NOMO-1 treated with dmso at 0.1 percent for 144 hours (cell line): ENCODE results near the gene CORIN.
"Not testable (repeated sequence)": the region's sequence is repeated elsewhere in the genome, so short reads cannot be mapped to it uniquely, and the experiment has no call there.

Experiments
- DNase-seq: peaks from one replicate; lab custom pipeline; 2025; ENCODE audit not compliant: unreplicated experiment; lab: John Stamatoyannopoulos, UW

Gene CORIN

DNA sequence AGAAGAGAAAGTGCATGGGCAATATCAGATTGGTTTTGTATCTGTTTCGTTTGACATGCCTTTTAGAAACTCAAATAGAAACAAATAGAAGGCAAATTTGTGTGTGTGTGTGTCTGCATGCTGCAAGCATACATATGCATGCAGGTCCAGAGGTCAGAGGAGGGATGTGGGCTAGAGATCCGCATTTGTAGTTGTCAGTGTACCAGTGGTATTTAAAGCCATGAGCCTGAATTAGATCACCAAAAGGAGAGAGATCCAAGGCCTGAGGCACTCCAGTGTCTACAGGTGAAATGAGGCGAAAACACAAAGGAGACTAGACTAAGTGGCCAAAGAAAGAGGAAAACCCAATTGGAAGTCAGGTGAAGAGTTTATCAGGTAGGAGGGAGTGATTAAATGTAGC lies 106.7 kb downstream of the CORIN start:
- no peak for DNase-seq

GRCh38 chr4:47729131-47729680 lies 108.7 kb downstream of the CORIN start:
- DNase-seq, result no peak

GRCh38 chr4:47721892-47722575 lies 115.8 kb downstream of the CORIN start:
- DNase-seq, result no peak

DNA sequence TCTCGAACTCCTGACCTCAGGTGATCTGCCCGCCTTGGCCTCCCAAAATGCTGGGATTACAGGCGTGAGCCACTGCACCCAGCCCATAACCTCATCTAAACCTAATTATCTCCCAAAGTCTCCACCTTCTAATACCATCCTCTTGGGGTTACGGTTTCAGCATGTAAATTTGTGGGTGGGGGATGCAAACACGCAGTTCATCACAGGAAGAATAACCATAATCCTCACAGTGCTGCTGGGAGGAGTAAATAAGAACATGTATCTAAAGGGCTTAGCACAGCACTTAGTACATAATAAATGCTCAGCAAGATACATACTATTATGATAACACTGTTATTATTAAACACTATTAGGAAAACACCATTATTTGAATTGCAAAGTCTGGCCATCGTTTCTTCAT lies 116.4 kb downstream of the CORIN start:
- no peak for DNase-seq

DNA sequence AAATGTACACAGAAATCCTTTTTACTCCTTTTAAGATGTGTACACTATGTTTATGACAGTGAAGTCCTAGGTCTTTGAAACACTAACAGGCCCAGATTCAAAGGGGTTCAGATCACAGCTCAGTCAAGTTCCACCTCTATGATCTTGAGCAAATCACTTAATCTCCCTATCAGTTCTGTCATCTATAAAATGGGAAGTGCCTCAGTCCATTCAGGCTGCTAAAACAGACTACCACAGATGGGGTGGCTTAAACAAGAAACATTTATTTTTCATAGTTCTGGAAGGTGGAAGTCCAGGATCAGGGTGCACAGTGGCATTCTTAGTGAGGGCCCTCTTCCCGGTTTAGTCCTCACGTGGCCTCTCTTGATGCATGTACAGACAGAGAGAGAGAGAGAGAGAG lies 117.1 kb downstream of the CORIN start:
- no peak for DNase-seq

GRCh38 chr4:47719576-47719975 lies 118.3 kb downstream of the CORIN start:
- no peak for DNase-seq

DNA sequence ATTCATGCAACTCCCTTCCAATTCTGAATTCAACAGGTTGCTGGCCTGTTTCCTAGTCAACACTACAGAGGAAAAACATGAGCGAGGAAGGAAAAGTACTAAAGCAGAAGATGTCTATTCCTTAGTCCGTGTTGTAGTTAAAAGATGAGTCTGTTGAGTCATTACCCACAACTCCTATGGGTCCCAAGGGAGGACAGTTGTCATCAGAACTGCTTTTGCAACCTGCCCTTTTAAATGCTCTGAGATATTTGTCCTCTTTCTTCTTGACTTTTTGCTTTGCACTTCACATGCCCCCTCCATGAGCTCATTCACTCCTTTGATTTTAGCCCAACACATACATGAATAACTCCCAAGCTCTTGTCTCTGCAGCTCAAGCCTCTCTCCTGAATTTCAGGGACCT lies 119.2 kb downstream of the CORIN start:
- DNase-seq, result no peak

- no peak for DNase-seq
These were observed 120.7 kb downstream of the CORIN start for GRCh38 chr4:47717188-47717587.

- no peak for DNase-seq
These were observed 122.0 kb downstream of the CORIN start for GRCh38 chr4:47715716-47716416.

- no peak for DNase-seq
These were observed 123.6 kb downstream of the CORIN start for GRCh38 chr4:47714269-47714668.

GRCh38 chr4:47713129-47713834 lies 124.6 kb downstream of the CORIN start:
- DNase-seq, result no peak

DNA sequence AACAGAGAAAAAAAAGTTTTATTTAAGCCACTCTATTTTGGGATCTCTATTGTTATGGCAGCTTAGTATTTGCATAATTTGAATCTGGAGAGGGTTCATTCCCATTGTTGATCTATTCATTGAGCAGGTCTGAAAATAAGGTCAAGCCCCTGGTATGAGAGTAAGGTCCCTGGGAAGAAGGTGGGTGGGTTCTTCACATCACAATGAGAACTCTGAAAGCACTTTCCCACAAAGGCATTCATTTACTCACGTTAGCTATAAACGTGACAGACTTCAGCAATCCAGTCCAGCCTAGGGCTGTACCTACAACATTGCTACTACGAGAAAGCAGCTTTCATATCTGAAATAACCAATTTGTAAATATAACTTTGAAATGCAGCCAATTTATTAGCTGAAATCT lies 126.2 kb downstream of the CORIN start:
- no peak for DNase-seq

- no peak for DNase-seq
These were observed 126.7 kb downstream of the CORIN start for GRCh38 chr4:47711183-47711582.

DNA sequence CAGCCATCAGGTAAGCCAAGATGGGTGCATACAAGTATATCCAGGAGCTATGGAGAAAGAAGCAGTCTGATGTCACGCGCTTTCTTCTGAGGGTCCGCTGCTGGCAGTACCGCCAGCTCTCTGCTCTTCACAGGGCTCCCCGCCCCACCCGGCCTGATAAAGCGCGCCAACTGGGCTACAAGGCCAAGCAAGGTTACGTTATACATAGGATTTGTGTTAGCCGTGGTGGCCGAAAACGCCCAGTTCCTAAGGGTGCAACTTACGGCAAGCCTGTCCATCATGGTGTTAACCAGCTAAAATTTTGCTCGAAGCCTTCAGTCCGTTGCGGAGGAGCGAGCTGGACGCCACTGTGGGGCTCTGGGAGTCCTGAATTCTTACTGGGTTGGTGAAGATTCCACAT lies 131.5 kb downstream of the CORIN start:
- not testable (repeated sequence) for DNase-seq

GRCh38 chr4:47705326-47705981 lies 132.4 kb downstream of the CORIN start:
- DNase-seq, result no peak

DNA sequence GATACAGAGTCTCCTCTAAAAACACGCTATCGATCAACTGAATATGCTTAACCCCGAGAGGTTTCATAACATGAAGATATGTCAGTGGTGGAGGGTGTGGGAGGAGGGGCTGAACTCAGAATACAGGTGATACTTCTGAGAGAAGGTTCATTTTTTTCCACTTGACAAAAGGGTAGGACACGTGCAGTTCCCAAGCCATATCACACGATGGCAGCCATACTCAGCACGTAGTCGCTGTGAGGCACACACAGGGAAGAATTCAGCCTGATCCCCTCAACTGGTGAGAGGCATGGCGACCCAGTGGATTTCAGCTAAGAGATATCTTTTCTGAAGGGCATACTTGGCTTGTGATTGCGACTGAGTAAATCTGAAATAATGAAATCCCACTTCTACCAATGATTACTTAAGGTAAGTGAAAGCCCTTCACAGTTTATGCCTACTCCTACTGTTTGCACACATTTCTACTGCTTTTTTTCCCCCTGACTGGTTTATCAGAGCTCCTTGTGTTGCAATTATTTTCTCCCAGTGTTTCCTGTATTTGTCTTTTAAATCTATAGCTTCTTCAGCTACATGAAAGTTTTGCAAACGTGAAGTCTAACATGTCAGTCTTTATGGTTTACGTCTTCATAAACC lies 133.1 kb downstream of the CORIN start:
- no peak for DNase-seq

GRCh38 chr4:47703956-47704355 lies 133.9 kb downstream of the CORIN start:
- DNase-seq, result no peak

GRCh38 chr4:47703008-47703407 lies 134.9 kb downstream of the CORIN start:
- no peak for DNase-seq

DNA sequence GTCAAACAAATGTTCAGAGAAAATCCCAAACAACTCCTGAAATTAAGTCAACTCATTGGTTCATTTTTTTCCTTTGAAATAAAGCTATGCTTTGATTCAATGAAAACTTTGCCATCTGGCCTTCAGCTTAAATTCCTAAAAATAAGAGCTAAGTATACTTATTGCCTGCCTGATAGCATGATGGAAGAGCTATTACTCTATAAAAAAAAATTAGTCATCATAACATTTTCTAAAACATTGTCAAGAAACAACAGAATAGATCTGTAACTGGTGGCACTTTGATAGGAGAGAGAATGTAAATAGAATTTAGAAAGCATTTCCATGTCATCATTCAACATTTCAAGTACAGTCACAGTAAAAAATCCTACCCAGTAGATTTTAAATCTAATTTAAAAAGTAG lies 136.6 kb downstream of the CORIN start:
- no peak for DNase-seq

- no peak for DNase-seq
These were observed 139.0 kb downstream of the CORIN start for GRCh38 chr4:47698837-47699236.

DNA sequence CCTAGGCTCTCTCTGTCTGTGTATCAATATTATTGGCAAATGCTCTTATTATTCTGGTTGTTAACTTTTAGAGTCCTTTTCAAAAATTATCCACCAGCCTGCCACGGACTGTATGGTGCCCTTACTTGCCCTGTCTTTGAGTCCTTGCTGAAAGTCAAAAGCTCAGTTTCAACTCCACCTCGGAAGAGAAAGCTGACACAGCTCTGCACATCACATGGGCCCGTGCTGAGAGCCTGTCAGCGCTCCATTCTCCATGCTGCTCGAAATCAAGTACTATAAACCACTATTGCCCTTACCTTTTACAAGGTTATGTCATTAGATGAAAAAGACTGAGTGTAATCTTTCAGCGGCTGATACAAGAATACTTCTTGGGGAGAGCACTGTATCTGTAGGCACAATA lies 141.0 kb downstream of the CORIN start:
- no peak for DNase-seq
